Skeletal muscle cell (primary cell): Measurements from ENCODE around the gene GDPD5.

Experiments
- DNase-seq: peaks from one replicate; pipeline ENCODE4 v3.0.0-alpha.2; 2010; ENCODE audit warnings: low read depth
- H3K4me3 ChIP-seq: 2 replicates; pipeline ENCODE4 v1.5.1; 2011; ENCODE audit warnings: low read depth, mild to moderate bottlenecking, control low read depth, low read length, moderate library complexity

Gene GDPD5

DNA sequence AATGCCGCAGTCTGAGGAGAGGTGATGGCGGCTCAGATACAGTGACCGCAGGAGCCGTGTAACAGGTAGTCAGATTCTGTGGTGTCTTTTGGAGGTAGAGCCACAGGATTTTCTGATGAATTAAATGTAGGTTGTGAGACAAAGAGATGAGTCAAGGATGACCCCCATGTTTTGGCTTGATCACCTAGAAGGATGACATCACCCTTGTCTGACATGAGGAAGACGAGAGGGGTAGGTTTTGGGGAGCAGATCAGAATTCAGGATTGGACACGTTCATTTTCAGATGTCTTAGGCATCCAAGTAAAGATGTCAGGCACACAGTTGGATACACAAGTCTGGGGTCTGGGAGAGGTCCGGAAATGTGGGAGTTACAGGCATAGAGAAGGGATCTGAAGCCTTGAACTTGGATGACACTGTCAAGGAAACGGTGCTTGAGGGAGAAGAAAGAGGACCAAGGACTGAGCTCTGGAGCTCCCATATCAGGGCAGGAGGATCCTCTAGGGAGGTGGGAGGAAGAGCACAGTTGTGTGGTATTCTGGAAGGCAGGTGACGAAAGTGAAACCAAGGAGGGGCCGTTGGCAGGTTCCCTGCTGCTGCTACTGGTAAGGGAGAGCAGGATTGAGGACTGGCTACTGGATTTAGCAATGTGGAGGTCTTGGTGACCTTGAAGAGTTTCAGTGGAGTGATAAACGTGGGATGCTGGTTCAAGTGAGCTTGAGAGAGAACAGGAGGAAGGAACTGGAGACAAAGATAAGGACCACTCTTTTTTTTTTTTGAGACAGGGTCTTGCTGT is 12.6 kb upstream of the GDPD5 start:
- H3K4me3 ChIP-seq, result no peak overlapping the region
- DNase-seq, result no peak

DNA sequence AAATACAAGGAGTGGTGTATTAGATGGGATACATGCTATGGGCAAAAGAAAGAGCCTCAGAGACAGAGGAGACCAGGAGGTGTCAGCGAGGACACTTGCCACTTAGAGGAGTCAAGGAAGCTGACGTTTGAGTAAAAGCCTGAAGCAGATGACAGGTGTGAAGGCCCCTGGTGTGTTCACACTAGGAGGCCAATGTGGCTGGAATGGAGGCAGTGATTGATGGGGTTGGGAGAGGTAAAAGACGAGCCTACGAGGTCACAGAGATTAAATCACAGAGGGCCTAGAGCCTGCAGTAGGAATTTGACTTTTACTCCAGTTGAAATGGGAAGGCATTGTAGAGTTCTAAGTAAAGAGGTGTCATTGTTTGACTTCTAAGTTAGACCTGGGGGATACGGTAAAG is 12.0 kb upstream of the GDPD5 start:
- no peak overlapping the region for H3K4me3 ChIP-seq
- no peak for DNase-seq

DNA sequence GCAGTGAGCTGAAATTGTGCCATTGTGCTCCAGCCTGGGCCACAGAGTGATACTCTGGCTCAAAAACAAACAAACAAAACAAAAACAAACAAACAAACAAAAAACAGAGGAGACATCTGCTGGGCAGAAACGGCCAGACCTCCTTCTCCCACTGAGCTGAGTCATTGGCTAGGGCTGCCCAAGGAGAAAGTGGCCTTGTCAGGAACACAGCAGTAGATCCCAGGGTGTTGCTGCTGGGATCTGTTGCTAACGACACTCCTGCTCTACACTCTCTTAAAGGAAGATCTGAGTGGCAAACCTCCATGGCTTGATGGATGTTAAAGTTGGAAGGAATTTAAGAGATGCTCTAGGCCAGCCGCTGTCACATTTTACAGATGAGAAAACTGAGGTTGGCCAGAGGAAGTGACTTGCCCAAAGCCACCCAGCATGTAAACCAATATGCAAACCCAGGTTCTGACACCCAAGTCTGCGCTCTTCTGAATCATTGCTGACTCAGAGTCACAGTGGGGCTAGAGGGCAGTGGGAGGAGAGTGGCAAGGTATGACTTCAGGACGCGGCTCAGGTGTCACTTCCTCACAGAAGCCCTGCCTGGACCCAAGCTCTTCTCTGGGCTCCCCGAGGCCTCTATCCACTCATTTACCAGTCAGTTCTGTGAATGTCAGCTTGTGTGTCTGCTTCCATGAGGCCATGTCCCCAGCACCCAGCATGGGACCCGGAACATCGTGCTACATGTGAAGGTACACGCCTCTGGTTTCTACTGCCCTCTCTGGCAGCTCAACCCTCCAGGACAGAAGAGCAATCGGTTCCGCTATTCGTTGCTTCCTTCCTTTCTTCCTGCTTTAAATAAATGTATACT is 11.3 kb upstream of the GDPD5 start:
- H3K4me3 ChIP-seq, result no peak overlapping the region
- DNase-seq, result no peak

DNA sequence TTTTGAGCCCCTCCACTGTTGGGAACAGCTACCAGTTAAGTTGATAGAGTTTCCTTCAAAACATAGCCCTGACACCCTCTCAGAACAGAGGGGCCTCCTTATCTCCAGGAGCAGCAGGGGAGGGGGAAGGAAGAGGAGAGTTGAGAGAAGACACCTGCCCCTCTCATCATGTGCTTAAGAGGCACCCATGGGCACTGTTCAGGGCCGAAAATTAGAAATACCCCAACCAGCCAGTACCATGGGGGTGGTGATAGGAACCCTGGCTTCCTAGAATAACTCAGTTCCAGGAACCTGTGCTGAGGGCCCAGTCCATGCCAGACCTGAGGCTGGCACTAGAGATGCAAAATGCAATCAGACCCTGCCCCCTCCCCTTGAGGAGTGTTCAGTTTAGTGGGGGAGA is 9.3 kb upstream of the GDPD5 start:
- no peak for DNase-seq

DNA sequence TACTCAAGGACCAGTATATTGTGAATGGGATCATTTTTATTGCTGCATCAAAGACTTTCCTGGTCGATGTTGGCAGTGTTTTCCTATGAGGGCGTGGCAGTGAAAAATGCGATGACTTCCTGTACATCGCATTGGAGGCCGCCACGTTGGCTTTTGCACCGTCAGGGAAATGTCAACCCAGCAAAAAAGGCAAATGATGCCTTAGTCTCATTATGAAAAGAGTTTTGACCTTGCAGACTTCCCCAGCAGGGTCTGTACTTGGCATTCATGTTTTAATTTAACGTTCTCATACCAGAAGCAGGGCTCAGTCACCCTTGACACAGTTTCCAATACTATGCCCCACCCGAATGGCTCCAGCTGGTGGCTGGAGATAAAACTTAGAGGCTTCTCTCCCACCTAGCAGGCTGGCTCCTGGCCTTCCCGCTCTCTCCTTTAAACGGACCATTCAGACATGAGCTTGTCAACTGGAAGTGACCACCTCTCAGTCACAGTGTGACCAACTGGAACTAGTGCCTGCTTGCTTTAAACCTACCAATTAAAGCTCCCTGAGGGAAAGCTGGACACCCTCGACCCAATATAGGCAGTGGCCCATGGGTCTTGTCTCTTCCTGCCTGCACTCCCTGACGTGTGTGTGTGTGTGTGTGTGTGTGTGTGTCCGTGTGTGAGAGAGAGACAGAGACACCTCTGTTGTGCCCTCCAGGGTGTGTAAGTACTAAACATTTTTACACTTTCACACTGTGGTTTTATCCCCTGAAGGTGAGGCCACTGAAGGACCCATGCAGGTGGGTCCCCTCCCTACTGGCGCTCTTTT is 8.7 kb upstream of the GDPD5 start:
- no peak overlapping the region for H3K4me3 ChIP-seq
- DNase-seq, result no peak

More for the DNA sequence above, 9.3 kb upstream of the GDPD5 start:
- no peak overlapping the region for H3K4me3 ChIP-seq

DNA sequence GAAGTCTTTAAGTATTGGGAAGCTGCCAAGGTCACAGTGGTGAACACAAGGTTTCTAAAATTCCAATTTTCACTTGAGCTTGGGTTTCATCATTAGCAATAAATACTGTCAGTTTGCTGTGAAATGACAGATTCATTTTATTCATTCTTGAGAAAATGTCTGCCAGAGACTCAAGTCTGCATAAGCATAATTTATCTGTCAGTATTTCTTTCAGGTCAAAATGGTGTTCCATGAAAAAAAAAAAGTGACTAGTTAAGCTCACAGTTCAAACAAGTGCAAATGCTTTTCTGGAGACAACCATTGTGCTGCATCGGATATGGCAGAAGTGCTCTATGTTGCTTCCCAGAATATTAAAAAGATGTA is 8.1 kb upstream of the GDPD5 start:
- no peak overlapping the region for H3K4me3 ChIP-seq
- no peak for DNase-seq

DNA sequence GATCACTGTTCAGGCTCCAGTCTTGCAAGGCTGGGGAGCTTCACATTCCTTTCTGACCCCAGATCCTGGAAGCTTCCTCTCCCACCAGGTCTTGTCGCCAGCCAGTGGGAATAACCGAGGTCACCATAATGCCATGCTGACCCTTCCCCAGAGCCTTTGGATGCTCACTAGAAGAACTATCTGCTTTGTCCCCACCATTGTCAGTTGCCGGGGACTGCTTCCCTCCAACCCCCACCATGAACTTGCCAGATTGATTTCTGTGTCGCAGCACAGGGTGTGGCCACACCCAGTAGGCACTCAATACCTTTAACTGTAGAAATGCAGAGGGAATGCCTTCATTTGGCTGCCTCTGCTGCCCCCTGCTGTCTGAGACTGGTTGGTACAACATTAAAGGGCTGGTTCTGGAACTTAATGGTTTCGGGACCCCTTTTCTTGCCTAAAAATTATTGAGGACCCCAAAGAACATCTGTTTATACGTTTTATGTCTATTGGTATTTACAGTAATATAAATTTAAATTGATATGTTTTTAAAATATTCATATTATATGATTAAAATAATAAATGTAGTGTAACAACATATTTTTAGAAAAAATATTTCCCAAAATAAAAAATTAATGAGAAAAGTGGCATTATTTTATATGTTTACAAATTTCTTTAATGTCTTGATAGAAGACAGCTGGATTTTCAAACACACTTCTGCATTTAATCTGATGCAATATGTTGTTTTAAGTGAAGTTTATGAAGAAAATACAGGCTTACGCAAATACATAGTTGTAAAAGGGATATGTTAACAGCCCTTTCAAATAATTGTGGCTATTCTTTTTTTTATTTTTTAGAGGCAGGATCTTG is 6.7 kb upstream of the GDPD5 start:
- no peak overlapping the region for H3K4me3 ChIP-seq
- DNase-seq, result no peak

DNA sequence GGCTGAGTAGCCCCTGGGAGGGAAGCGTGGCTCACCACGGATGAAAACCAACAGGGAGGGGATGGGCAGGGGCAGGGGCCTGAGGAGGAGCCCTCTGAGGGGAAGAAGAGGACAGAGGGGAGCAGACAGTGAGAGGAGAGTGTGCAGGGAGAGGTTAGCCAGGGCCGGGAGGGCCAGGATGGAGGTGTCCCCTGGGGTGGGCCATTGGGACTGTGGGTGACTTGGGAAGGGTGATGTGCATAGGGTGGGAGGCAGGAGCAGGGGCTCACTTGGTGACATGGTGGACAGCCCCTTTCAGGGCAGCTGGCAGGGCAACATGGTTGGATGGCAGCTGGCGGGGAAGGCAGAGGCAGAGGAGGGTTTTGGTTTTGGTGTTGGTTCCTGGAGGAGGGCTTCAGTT is 5.6 kb upstream of the GDPD5 start:
- no peak for DNase-seq
- no peak overlapping the region for H3K4me3 ChIP-seq

DNA sequence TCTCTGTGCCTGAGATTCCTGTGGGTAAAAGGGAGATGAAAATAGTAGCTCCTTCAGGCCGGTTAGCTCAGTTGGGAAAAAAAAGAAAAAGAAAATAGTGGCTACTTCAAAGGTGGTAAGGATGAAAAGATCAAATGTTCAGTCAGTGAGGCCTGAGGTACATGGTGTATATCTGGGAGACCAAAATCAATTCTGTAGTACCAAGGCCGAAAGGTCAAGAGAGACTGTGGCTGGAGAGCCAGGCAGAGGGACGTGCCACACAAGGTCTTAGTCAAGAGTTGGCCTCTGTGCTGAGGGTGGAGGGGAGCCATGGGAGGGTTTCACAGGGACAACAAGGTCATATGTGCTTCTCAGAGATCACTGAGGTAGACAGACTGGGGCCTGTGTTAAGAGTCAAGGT is 4.8 kb upstream of the GDPD5 start:
- no peak overlapping the region for H3K4me3 ChIP-seq
- DNase-seq, result no peak

DNA sequence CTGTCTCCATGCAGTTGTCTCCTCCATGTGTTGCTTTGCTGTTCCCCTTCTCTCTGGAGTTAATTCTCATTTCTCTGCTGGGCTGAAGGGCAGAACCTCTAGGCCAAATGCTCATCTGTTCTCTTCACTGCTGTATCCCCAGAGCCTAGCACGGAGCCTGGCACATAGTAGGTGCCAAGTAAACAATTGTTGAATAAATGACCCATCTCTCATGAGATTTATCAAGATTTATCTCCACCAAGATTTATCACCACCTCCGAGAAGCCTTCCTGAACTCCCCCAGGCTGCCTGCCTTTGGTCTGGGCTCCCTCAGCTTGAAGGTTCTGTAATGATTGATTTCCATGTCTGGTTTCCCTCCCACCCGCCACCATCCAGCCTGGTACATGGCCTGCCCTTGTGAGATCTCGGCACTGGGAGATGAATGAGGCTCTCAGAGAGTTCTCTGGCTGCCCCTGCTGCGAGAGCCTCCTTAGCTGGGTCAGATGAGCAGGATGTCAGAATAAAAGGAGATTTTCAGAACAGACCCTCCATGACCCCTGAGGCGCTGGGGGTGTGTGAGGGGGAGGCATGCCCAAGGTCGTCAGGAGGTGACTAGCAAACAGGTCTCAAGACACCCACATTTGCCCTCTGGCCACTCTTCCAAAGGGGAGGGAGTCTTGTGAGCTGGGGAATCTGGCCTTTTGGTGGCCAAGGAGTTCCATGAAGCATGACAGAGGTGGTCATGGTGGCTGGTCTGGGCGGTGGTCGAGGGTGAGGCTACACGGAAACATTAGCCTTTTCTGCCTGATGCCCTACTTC is 2.4 kb upstream of the GDPD5 start:
- DNase-seq, result no peak
- H3K4me3 ChIP-seq, result no peak overlapping the region

DNA sequence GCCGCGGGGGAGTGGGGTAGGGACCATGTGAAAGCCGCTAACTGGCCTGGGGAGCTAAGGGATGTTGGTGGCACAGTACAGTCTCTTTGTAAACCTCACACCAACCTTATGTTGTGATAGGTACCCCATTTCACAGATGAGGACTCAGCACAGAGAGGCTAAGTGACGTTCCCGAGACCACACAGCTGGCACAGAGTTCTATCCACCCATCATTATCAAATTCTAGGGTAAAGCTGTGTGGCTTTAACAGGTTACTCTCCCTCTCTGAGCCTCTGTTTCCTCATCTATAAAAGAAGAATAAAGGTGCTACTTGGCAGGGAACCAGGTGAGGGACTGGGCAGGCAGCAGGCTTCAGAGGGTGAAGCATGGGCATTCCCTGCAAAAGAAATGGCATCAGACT is 1.4 kb upstream of the GDPD5 start:
- no peak overlapping the region for H3K4me3 ChIP-seq
- DNase-seq, result no peak

DNA sequence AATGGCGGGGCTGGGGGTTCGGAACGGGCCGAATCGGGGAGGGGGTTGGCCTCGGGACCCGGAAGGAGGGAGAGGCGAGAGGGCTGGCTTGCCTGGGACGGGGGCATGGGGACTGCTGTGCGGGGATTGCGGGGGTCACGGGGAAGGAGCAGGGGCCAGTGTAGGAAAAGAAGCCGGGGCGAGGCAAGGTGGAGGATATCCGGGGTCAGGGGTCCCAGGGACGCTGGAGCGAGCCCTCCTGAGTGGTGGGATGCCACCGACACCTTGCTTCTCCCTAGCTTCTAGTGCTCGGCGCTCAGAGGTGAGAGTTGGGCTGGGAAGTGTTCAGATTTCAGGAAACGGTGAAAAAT is 426 bp upstream of the GDPD5 start:
- H3K4me3 ChIP-seq, result peak overlapping the region; percentile 73
- DNase-seq, result no peak

DNA sequence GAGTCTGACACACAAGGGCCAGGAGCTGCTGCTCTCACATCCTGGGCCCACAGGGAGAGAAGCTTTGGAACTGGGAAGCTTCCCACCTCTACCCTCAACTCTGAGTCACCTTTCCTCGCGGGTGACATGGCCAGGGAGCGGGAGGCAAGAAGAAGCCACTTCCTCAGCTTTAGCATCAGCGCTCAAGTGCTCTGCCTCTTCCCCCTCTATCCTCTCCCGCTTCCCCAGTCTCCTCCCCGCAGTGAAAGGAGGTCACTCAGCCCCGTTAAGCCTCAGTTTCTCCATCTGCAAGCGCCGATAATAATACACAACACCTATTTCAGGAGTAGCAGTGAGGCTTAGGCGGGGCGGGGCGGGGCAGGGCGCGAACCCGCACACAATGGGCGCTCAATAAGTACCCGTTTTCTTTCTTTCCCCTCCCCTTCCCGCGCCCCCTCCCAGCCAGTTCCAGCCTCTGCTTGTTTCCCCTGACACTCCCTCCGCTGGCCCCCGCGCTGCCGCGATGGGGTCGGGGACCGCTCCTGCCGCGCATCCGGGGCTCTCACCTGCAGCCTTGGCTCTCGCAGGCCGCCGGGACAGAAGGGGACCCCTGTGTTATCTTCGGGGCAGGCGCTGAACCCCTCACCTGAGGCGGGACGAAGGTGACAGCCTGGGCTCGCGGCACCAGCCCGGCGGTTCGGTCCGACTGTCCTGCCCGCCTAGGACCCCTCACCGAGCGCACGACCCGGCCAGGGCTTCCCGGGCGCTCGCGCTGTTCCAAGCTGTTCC is 892 bp downstream of the GDPD5 start:
- H3K4me3 ChIP-seq, result peak overlapping the region; percentile 73
- DNase-seq, result no peak

DNA sequence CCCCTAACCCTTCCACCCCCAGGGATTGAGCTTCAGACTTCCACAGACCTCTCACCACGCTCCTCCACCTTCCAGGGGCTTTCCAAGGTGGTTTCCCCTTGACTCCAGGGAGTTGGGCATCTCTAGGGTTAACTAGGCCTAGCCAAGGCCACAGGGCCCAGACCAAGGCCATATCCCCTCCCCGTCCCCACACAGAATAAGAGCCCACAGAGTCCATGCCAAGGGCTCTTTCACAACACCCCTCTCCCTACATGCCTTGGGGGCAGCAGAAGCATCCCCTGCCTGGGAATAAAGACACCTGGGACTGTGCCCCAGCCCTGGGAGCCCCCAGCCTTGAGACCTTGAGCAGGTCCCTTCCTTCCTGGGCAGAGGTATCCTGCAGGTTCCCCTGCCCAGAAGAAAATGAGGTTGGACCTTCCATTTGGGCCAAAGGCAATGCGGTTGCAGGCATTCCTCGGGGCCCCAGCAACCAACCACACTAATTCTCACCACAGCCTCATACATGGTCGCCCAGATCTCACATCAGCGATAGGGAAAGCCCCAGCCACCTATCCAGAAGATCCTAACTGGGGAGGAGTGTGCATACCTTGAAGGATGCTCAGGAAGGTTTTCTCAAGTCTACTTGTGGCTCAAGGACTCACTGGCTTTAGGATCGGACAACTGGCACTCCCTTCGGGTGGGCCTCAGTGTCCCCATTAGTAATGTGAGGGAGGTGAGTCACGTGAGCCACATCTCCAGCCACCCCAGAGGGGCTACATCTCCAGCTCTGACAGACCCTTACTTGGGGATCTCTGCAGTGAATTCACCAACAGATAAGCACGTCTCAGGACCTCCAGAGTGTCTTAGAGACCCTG is 1.7 kb downstream of the GDPD5 start:
- H3K4me3 ChIP-seq, result no peak overlapping the region
- no peak for DNase-seq

DNA sequence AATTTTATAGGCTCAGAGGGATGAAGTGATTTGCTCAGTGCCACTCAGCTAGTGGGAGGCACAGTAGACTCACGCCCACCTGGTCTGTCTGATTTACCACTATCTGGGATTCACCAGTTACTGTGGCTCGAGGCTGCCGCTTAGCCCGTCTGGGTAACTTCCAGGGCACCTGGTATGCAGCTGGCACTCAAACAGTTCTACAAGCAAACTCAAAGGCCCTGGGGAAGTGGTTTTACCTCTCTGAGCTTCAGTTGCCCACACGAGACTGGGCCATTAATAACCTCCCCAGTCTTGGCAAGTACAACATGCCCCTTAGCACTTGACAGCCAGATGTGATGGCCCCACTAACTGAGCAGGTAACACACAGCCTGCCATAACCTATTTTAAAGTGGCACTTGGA is 2.6 kb downstream of the GDPD5 start:
- no peak for DNase-seq
- no peak overlapping the region for H3K4me3 ChIP-seq

DNA sequence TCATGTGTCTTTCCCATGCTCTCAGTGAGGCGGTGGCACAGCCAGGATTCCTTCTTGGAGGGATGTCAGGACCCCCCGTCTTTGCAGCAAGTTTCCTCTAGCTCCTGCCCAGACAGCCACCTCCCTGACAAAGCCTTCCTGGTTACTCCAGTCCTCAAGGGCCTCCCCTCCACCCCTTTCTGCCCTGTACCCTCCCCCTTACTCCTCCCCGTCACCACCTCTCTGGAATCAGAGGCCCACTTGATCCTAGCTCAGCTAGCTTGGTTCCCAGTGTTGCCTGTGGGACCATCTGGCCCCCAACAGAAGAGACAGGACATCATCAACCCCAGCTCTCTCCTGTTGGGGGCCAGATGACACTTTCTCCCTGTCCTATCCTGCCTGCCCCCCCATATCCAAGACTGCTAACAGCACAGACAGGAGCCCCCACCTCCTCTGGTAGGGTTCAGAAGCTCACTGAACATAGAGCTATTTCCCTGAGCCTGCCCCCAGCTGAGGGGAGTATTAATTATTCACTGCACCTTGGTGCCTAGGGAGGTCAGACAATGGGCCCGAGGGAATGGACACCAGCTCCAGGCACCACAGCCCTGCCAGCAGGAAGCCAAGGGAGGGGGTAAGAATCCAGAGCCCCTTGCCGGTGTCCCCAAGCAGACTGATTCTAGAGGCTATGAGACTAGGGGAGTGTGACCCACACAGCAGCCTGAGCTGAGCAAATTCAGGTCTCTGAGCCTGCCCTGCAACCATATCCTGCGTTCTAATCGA is 3.3 kb downstream of the GDPD5 start:
- no peak for DNase-seq
- no peak overlapping the region for H3K4me3 ChIP-seq
